ENCODE results near the gene CNTNAP2. TPM values are rescaled to one million over a fixed set of nuclear protein-coding genes. Genes with fewer than 3 reads are reported as not detected.

Gene CNTNAP2
- polyA plus RNA-seq, 5 donors: 30.4 to 44.2 (median 39.8) TPM

DNA sequence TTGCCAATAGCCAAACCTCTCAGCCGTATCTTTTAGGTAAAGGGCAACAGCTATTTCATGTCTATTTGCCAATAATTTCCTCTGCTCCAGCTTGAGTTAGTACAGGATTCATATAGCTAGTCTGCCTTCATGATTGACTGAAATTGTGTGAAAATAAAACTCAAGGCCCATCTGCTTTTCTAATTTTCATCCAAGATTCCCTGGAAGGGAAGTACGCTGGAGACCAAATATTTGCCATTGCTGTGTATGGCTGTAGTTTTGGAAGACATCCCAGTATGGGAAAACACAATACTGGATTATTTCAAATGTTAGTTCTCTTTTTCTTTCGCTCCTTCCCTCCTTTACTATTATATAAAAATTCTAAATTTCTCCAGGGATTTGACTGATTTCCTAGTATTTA is 652.4 kb downstream of the CNTNAP2 start:
- no peak for DNase-seq

DNA sequence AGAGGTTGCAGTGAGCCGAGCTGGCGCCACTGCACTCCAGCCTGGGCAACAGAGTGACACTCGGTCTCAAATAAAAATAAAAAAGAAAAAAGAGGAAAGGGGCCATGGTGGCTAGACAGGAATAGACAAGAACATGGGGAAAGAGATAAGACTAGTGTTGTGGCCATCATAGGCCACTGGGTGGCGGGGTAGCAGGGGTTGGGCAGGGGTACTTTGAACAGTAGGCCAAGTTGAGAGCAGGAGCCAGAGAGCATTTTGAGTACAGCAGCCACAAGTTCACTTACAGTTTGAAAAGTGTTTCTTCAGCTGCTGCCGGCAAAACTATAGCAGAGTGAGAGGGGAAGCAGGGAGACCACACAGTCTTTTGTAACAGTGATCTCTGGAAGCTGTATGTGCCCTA is 656.0 kb downstream of the CNTNAP2 start:
- peak in 1 of 2 donors; percentile 8 for DNase-seq

DNA sequence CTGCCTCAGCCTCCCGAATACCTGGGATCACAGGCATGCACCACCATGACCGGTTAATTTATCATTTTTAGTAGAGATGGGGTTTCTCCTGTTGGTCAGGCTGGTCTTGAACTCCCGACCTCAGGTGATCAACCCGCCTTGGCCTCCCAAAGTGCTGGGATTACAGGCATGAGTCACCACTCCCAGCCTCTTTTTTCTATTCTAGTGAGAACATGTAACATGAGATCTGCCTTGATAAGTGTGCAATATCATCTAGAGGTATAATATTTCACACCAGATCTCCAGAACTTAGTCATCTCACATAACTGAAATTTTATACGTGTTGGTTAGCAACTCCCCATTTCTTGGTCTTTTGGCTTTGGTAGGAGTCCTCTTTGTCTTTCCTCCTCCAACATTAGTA is 656.9 kb downstream of the CNTNAP2 start:
- DNase-seq: no peak

DNA sequence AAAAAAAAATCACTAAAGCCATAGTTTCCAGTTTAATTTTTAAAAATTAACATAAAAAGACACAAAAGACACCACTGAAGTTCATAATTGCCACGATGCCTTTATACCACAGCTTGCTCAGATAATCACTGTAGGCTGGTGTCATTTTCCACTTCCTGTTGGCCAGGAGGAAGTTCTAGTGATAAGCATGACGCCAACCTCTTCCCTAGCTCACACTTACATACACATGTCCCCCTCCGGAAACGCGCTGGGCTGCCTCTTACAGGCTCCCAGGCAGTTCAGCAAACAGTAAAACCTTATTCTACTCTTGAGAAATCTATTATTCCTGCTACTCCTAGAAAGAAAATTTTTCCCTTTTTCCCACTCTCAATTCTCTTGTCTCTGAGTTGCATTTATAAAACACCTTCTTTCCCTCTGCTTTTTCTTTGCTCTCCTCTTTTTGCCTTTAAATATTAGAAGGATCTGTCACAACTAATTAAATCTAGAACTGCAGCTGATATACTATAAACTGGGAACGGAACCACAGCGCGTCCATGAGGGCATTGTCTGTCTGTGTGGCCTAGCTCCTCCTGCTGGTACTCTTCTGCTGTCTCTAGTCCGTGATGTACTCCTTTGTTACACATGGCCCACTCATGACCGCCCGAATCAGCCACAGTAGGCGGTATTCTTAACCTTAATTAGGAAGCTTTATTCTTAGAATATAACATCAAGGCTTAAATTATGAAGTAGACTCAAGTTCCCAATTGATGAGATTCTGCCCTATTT is 664.9 kb downstream of the CNTNAP2 start:
- DNase-seq: no peak

DNA sequence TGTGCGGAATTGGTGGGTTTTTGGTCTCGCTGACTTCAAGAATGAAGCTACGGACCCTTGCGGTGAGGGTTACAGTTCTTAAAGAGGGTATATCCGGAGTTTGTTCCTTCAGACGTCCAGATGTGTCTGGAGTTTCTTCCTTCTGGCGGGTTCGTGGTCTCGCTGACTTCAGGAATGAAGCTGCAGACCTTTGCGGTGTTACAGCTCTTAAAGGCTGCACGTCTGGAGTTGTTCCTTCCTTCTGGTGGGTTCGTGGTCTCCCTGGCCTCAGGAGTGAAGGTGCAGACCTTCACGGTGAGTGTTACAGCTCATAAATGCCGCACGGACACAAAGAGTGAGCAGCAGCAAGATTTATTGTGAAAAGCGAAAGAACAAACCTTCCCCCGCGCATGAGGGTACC is 670.7 kb downstream of the CNTNAP2 start:
- no peak for DNase-seq

DNA sequence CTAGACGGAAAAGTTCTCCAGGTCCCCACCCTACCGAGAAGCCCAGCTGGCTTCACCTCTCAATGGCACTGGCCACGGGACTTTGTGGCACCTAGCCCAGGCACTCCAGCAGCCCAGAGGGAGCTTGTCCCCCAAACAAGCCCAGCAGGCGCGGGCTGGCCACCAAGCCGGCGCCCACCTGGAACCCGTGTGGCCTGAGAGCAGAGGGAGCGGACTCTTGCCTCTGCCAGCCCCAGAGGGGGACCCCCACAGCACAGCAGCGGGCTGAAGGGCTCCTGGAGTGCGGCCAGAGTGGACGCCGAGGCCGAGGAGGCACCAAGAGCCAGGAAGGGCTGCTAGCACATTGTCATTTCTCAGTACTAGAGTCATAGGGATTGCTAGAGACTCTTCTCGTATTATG is 671.4 kb downstream of the CNTNAP2 start:
- no peak for DNase-seq

DNA sequence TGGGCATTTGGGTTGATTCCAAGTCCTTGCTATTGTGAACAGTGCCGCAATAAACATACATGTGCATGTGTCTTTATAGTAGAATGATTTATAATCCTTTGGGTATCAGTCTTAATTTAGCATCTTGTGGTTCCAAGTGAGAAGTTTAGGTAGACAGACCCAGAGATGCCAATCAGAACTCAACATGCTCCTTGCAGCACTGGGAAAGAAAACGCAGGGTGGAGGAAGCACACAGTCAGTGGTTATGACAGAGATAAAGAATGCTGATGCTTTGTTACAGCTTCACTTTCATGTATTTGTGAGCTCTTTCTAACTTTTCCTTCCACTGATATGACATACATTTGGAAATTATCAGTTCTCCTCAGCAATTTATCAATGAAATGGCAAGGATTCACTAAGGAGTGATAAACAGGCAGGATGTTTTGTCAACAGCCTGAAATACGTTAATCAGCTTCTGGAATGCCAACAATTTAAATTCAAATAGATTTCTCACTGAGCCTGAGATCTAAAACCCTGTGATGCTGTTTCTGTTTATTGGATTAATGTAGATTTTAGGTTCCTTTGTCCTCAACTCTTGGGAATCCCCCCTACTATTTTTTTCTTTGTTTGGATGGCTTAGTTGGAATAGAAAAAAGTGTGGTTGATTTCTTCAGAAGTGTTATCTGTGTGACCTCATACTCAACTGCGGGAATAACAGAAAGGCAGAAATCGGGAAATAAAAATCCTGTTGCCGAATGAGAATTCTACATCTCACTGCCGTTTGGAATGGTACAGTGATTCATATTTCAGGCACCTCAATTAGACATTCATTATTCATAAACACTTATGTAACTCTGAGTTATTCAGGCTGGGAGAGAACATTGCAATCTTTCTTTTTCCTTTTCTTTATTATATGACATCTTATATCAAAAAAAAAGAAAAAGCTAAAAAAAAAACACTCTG is 675.0 kb downstream of the CNTNAP2 start:
- peak in 1 of 2 donors; percentile 6 for DNase-seq

DNA sequence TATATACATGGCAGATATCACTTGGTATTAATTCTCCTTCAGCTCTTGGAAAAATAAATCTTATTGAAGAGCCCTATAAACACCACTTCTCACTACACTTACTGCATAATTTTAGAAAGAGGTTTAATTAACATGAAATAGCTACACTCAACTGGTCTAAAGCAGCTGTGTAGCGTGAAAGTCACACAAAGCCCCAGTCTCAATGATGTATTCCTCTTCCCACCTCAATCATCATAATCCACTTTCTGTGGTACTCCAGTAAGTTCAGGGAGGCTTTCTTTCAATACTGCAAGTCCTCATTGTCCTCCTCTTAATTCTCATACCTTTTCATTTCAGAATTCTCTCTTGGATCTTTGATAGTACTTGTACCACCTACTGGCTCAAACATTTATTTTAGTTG is 688.0 kb downstream of the CNTNAP2 start:
- DNase-seq: no peak

DNA sequence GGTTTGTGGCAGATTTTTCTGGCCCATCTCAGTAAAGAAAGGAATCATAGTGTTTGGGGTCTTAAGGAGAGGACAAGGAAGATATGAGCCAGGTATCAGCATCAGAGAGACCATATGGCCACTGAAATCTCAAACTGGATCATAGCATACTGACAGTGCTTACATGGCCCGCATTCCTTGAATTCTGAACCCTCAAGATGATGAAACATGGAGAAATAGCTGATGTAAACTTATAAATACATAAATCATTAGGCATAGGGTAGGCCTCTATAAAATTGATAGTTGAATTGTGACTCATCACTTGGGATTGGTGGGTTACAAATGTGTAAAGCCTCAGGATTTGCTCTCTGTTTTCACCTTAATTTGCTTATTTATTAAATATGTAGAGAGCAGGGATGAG is 688.5 kb downstream of the CNTNAP2 start:
- DNase-seq: no peak

DNA sequence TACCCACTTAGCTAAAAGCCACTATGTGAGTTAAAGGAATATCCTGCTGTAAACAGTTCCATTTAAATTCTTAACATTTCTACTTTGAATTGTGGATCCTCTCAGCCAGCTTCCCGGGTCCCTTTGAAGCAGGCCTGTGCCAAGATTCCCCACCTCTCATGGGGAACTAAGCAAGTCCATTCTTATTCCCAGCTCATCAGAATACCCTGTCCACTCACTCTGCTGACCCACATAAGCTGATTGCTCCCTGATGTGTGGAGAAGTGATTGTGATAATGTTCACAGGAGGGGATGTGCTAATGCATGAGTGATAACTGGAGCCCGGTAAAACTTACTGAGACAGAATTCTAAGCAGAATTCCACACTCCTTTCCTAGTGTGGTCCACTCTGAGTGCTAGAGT is 709.7 kb downstream of the CNTNAP2 start:
- DNase-seq: no peak

DNA sequence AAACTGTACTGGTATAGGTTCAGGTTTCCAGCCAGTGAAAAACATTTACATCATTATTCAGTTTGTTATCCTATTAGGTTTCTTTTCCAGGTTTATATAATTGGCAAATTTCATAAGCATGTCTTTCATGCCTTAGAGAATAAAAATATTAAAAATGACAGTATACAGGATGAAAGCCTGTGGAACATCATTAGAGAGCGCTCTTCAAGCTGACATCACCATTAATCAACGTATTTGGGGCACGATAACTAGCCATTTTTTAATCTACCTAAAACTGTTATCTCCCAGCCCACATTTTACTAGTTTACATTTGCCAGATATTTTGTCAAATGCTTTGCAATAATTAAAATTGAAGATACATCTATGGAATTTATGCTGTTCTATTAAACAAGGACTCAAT is 714.1 kb downstream of the CNTNAP2 start:
- DNase-seq: no peak

DNA sequence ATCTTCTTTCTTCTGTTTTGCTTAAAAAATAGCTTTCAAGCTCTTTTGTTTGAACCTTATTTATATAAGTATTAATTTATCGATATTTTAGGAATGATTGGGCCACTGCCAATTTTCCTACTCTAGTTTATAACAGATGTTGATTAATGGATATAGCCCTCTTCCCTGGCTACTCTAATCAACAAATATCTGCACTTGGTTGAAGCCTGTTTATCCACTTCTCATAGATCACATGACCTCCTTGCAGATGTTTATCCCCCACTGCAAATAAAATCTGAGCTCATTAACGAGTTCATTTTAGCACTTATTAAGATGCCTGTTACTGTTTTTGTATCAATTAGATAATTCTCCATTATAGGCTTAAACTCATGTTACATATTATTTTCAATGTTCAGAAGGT is 715.3 kb downstream of the CNTNAP2 start:
- no peak for DNase-seq

DNA sequence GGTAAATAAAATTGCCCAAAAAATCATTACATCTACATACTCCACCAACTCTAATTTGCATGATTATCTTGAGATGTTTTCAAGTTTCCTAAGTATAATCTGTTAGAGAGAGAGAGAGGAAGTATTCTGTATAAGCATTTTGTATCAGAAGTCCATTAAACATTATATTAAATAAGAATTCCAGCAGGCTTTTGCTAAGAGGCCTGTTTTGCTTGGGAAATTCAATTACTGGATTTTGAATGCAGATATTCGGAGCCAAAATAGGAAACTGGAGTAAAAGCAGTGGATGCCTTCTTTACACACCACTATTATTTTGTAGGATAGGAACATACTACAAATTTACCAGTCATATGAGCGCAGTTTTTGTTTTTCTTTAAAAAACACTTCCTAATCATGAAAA is 727.8 kb downstream of the CNTNAP2 start:
- DNase-seq: no peak

DNA sequence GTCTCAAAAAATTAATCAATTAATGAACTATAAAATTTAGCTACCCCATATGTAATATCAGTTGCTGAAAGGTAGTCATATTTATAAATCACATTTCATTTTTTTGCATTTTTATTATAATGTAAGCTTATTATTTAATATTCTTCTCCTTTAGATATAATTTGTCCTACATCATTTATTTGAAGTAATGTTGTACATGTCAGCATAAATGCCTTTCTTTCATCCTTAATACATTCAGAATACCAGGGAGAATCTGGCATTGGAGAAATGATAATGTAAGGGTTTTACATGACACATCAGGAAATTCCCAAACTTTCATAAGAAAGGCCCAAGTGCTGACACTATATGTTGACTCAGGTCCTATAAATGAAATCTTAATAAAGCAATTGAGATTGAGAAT is 742.1 kb downstream of the CNTNAP2 start:
- DNase-seq: no peak

DNA sequence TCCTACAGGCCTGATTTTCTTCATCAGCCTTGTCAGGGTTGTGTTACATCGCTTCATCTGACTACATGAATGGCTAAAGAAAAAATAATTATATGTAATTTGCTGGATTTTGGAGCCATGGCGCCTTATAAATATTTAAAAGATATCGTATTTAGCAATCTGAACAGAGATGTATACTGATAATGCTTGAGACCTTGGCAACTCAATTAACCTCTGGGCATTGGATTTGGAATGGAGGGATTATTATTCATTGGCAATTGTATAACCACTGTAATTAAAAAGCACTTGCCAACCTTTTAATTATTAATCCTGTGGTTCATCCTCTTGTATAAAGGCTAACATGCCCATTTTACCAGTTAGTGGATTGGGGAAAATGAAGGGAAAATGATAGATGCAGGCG is 745.1 kb downstream of the CNTNAP2 start:
- DNase-seq: no peak

DNA sequence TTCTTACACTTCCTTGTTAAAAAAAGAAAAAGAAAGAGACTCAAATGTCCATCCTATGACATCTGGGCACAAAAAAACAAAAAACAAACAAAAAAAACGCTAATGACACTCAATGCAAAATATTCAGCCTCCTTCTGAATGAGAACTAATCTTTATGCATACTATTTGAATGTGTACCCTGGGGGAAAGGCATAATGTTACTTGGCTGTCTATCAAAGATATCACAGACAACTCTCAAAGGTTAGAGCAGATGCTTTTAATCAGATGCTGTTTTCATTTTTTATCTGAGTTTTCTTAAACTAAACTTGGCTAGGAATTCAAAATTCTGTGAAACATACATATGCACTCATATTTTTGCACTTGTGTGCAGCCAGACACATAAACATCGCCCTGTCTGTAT is 745.8 kb downstream of the CNTNAP2 start:
- no peak for DNase-seq

DNA sequence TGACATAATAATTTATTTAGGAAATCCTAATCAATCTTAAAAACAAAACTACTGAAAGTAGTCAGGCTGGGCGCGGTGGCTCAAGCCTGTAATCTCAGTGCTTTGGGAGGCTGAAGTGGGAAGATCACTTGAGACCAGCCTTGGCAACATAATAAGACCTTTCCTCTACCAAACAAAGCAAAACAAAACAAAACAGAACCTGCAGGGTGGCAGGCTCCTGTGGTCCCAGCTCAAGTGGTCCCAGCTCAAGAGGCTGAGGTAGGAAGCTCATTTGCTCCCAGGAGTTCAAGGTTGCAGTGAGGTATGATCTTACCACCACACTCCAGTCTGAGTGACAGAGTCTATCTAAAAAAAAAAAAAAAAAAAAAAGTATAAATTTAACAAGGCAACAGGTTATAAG is 748.0 kb downstream of the CNTNAP2 start:
- DNase-seq: no peak

DNA sequence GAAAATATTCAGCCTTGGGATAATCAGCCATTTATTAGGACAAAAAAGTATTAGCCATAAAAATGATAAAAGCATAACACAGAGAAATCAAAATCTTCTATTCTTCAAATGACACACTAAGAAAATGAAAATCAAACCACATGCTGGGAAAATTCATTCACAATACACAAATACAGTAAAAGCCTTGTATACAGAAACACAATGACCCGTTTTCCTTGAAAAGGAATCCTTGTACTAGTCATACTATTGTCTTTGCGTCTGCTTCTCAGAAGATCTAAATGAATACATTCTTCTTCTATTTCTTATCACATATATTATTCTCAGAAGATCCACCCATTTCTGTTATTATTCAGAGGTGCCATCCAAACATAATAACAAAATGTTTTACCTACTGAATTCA is 749.1 kb downstream of the CNTNAP2 start:
- no peak for DNase-seq

DNA sequence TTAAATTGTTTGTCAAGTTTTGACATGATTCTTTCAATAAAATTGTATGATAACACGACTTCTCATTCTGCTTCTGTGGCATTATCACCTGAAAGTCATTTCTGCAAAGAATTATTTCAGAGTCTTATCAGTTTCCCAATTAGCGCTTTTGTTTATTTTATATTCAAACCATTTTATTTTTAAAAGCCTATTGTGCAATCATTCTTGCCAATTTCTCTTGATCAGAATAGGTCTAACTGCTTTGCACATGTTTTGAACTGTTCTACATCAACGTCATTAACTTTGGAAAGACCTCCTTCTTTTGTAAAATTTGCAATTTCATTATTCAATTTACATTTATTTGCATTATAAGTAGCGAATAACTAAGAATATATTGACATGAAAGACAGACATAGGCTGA is 758.1 kb downstream of the CNTNAP2 start:
- no peak for DNase-seq

DNA sequence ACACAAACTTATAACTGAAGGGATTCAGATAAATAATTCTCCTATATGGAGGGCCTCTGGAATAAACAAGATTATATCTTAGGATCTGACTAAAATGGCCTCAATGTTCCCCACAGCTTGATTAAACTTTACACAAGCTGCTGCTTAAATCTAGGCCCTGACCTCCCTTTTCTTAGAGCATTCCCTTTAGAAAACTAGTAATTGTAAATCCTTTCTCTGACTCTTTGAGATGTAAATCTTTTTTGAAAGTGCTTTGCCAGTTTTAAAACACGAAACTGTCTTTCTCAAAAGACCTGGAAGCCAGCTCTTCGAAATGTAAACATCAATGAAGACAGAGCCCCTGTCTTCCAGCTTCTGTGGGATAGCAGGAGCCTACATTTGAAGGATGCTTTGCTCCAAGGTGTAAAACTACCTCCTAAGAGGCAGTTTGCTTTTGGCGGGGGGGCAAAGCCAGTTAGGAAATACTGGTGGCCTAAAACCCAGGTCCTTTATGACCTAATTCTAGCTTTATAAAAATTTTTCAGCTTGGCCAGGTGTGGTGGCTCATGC is 758.7 kb downstream of the CNTNAP2 start:
- DNase-seq: no peak

DNA sequence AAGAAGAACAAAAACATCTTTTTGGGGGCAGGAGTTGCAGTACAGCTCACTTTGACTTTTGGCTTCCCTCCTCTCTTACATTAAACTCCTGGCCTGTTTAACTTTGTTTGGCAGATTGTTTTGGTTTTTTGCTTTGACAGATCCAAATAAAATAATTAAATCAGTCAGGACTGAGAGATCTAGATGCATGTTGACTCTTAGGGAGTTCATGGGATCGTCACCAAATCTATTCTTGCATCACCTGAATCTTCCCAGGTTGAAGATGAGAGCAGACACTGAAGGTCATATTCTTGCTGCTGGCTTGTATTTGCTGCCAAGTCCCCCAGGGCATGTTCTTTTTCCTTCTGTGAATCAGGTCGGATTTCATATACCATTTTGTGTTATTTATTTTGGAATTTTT is 759.4 kb downstream of the CNTNAP2 start:
- no peak for DNase-seq

DNA sequence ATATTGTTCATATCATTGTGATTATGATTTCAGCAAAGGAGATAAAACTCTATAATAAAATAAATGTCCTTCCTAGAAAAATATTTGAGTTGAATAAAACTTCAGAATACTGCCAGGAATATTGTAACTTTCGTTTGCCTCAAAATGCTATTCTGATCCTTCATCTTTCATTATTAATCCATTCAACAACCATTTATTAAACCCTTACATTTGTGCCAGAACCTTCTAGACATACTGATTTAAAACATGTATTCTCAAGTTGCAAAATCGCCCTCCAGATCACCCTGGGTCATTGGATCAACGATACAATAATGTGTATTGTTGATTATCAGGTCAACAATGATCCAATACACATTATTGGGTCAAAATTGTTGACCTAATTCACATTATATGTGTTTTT is 759.8 kb downstream of the CNTNAP2 start:
- no peak for DNase-seq

DNA sequence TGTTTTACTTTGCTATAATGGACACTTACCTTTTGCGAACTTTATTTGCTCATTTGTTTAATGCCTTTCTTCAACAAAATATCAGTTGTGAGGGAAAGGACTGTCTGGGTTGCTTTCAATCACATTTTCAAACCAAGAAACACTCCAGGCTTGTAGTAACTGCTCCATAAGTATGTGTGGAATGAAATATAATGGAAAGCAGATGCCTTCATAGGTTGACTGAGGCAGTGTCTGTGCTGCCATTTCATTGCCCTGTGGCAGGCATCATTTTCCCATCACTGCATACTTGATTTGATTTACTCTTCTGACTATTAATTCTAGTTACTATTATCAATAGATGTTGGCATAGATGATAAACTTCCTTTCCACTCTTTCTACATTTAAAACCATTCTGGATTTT is 762.3 kb downstream of the CNTNAP2 start:
- DNase-seq: no peak

Data from right lung (tissue), 5 donors.